Measurements from ENCODE around the gene FANCB. TPM values are rescaled to one million over a fixed set of nuclear protein-coding genes. Genes with fewer than 3 reads are reported as not detected.

FANCB gene
- total RNA-seq (1 to 10 TPM in 1 of 10 donors, under 1 TPM in 9; 0.15 to 1.1 (median 0.48) TPM), polyA plus RNA-seq (1 to 10 TPM in 1 of 2 donors, under 1 TPM in 1; 0.13 to 1.6 TPM)
- long read RNA-seq, donor 1, partial matches to known transcripts, result 0 of 1 reads
- long read RNA-seq, donor 1, other reads (novel, unspliced or antisense), result 1 of 1 reads
- long read RNA-seq, donor 2, partial matches to known transcripts, result 0 of 2 reads
- long read RNA-seq, donor 2, other reads (novel, unspliced or antisense), result 1 of 2 reads
- long read RNA-seq, donor 3, partial matches to known transcripts, result 0 of 1 reads
- long read RNA-seq, donor 3, other reads (novel, unspliced or antisense), result 0 of 1 reads

- peaks cover 0 to 19% (median 6%) of the 10 kb centered on the region in 9 donors for H3K4me1 ChIP-seq
- peak within 1 kb of the TSS; percentile 47 to 83 (median 76) for H3K4me3 ChIP-seq
- peaks cover 0 to under 1% (median 0%) of the 10 kb centered on the region in 11 donors for H3K9me3 ChIP-seq
- H3K27ac ChIP-seq, result peak within 1 kb of the TSS in 8 of 10 donors; percentile 39 to 91 (median 80)
- TF ChIP-seq, protein P1, sequence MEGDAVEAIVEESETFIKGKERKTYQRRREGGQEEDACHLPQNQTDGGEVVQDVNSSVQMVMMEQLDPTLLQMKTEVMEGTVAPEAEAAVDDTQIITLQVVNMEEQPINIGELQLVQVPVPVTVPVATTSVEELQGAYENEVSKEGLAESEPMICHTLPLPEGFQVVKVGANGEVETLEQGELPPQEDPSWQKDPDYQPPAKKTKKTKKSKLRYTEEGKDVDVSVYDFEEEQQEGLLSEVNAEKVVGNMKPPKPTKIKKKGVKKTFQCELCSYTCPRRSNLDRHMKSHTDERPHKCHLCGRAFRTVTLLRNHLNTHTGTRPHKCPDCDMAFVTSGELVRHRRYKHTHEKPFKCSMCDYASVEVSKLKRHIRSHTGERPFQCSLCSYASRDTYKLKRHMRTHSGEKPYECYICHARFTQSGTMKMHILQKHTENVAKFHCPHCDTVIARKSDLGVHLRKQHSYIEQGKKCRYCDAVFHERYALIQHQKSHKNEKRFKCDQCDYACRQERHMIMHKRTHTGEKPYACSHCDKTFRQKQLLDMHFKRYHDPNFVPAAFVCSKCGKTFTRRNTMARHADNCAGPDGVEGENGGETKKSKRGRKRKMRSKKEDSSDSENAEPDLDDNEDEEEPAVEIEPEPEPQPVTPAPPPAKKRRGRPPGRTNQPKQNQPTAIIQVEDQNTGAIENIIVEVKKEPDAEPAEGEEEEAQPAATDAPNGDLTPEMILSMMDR (IDR thresholded peaks at IDR 0.05), result no peak
- DNase-seq, result peak; percentile 93 to 94
- intact Hi-C loops (cut with DNase I), result loop anchor here in 1 of 10 donors (10.0 kb wide), 1 partner anchor 52 kb away; no protein-coding TSS in a partner anchor
- H3K36me3 ChIP-seq, result peaks cover 0 to 3% (median 0%) of the 10 kb centered on the region in 9 donors
- H3K27me3 ChIP-seq, result no peaks in the 10 kb centered on the region
- peak; percentile 99 to 100 (median 100) for ATAC-seq
- WGBS, 2 donors, result 0 to 1% methylated on average over 57 to 78 of the region's 78 CpGs
Measured at GRCh38 chrX:14872851-14873675, at the start of gene FANCB, which contains the start of gene MOSPD2. FANCB (minus strand) TSS chrX:14873069; CDS start chrX:14865510, 7,559 bp downstream. MOSPD2 (plus strand) TSS chrX:14873421; CDS start chrX:14873529, 108 bp downstream.

DNA sequence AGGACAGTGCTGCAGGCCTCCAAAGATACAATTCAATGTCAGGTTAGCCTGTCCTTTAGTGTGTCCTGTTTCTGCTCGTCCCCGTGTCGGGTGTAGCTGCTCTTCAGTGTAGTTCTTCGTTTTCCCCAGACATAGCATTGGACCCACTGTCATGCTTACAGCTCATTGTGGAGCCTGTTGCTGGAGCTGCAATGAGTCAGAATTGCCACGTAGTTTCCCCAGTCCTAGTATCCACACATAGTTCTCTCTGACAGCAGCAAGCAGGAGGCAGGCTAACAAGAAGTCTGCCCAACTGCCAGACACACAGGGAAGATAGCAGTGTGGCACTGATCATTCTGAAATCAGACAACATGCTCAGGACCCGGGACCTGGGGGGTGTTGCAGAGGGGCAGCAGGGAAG, 49.6 kb upstream of the FANCB start:
- H3K4me3 ChIP-seq, result no peak overlapping the region
- TF ChIP-seq, protein P1 (IDR thresholded peaks at IDR 0.05), result no peak
- ATAC-seq (peak in 3 of 8 donors; percentile 29 to 47 (median 39)), DNase-seq (no peak)
- H3K27ac ChIP-seq, result no peak overlapping the region
- H3K27me3 ChIP-seq, result no peaks in the 10 kb centered on the region
- H3K4me1 ChIP-seq, result peaks cover 0 to 4% (median 0%) of the 10 kb centered on the region in 9 donors
- no peaks in the 10 kb centered on the region for H3K9me3 ChIP-seq
- WGBS, 2 donors, result 82 to 84% methylated on average over 6 of the region's 6 CpGs
- intact Hi-C loops (cut with DNase I), result loop anchor here in 1 of 10 donors (10.0 kb wide), 1 partner anchor 48 kb away; the partner anchor contains the start of genes FANCB and MOSPD2
- peaks cover 0 to 24% (median 0%) of the 10 kb centered on the region in 9 donors for H3K36me3 ChIP-seq

GRCh38 chrX:14920196-14920595, 47.3 kb upstream of the FANCB start:
- 97% methylated on average over 2 of the region's 2 CpGs for WGBS, 2 donors
- TF ChIP-seq, protein P1 (IDR thresholded peaks at IDR 0.05), result no peak
- intact Hi-C loops (cut with DNase I), result loop anchor here in 1 of 10 donors (10.0 kb wide), 1 partner anchor 45 kb away; the partner anchor contains the start of genes FANCB and MOSPD2

GRCh38 chrX:14919407-14919806, 46.5 kb upstream of the FANCB start:
- DNase-seq (no peak), ATAC-seq (no peak)
- Histone ChIP-seq H3K9me3 (no peaks in the 10 kb centered on the region), H3K27ac (no peak overlapping the region), H3K4me1 (no peaks in the 10 kb centered on the region), H3K36me3 (peaks cover 0 to 53% (median 0%) of the 10 kb centered on the region in 9 donors), H3K4me3 (no peak overlapping the region), H3K27me3 (no peaks in the 10 kb centered on the region)
- WGBS, 2 donors, result 62 to 71% methylated on average over 2 of the region's 2 CpGs
- TF ChIP-seq, protein P1 (IDR thresholded peaks at IDR 0.05), result no peak
- intact Hi-C loops (cut with DNase I), result no loop called here

More at GRCh38 chrX:14920196-14920595, 47.3 kb upstream of the FANCB start:
- no peak overlapping the region for H3K4me3 ChIP-seq
- H3K9me3 ChIP-seq, result no peaks in the 10 kb centered on the region
- H3K27ac ChIP-seq, result no peak overlapping the region
- DNase-seq, result no peak
- H3K36me3 ChIP-seq, result peaks cover 0 to 45% (median 0%) of the 10 kb centered on the region in 9 donors
- H3K4me1 ChIP-seq, result no peaks in the 10 kb centered on the region
- H3K27me3 ChIP-seq, result no peaks in the 10 kb centered on the region
- no peak for ATAC-seq

All from heart right ventricle (tissue), 16 donors.